OCI-LY3 (cell line): ENCODE data around the gene COL4A6.

Experiments
- H2AFZ ChIP-seq: fragments of 200-600, 300-600 bp; shearing (Covaris generic); 2 replicates; pipeline ENCODE4 v1.6.0; 2014; ENCODE audit warnings: antibody characterized with exemption, low read depth, low read length
- H3K27ac ChIP-seq: fragments of 200-600, 300-600 bp; sonication (generic); 2 replicates; pipeline ENCODE4 v1.5.1; 2014; ENCODE audit warnings: mild to moderate bottlenecking, low read length, moderate library complexity, mixed read lengths
- H3K27me3 ChIP-seq: fragments of 200-600, 300-600 bp; sonication (generic); 2 replicates; pipeline ENCODE4 v1.6.1; 2014; ENCODE audit warnings: low read depth, low read length, mixed read lengths
- H3K36me3 ChIP-seq: fragments of 200-600, 300-600 bp; sonication (generic); replicated peaks from 2 replicates; pipeline ENCODE3; 2014; ENCODE audit warnings: low read depth, low read length, mixed read lengths
- H3K4me1 ChIP-seq: fragments of 300-600, 200-600 bp; sonication (generic); 2 replicates; pipeline ENCODE4 v1.6.1; 2014; ENCODE audit warnings: low read length, mixed read lengths
- H3K4me2 ChIP-seq: fragments of 200-600, 300-600 bp; sonication (generic); 2 replicates; pipeline ENCODE4 v1.6.1; 2014; ENCODE audit warnings: low read length, mixed read lengths
- H3K4me3 ChIP-seq: fragments of 300-600, 200-600 bp; sonication (generic); 2 replicates; pipeline ENCODE4 v1.5.1; 2014; ENCODE audit warnings: antibody characterized with exemption, mild to moderate bottlenecking, low read length, moderate library complexity
- H3K79me2 ChIP-seq: fragments of 300-600, 200-600 bp; shearing (Covaris generic); 2 replicates; pipeline ENCODE4 v1.6.1; 2014; ENCODE audit warnings: mild to moderate bottlenecking, low read length, mixed read lengths
- H3K9ac ChIP-seq: fragments of 300-600, 200-600 bp; shearing (Covaris generic); 2 replicates; pipeline ENCODE4 v1.6.0; 2014; ENCODE audit warnings: mild to moderate bottlenecking, low read length, moderate library complexity
- H3K9me3 ChIP-seq: fragments of 200-600, 300-600 bp; shearing (Covaris generic); 2 replicates; pipeline ENCODE4 v1.6.1; 2014; ENCODE audit warnings: low read length, mixed read lengths; ENCODE audit not compliant: insufficient read depth
- H4K20me1 ChIP-seq: fragments of 200-600, 300-600 bp; sonication (generic); 2 replicates; pipeline ENCODE4 v1.6.1; 2016; ENCODE audit warnings: low read length, mixed read lengths; ENCODE audit not compliant: insufficient read depth
- CTCF ChIP-seq: fragments of 200-600, 300-600 bp; sonication (generic); IDR thresholded peaks from 2 replicates; pipeline ENCODE4 v1.5.1; 2014; ENCODE audit warnings: antibody characterized with exemption, low read length, low read depth
- EZH2phosphoT487 ChIP-seq: fragments of 200-600 bp; shearing (Covaris generic); IDR thresholded peaks from 2 replicates; pipeline ENCODE4 v1.6.1; 2018; ENCODE audit warnings: antibody characterized with exemption, mixed run types, low read depth

Gene COL4A6

DNA sequence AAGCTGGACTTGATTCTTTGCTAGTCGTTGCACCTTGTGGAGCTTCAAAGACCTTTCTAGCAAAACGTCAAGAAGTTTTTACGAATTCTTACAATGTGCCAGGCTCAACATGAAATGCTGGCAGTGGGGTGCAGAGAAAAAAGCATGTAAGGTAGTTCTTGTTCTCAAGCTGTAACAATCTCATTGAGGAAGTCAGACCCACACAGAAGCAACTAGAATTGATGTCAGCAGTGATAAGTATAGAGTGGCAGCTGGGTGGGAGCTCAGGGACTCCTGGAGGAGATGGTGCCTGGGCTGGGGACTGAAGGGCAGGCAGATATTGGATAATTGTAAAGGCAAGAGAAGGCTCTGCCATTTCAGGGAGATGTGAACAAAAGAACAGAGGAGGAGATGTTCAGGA, 264.3 kb downstream of the COL4A6 start:
- no peaks in the 10 kb centered on the region for H3K9me3 ChIP-seq
- H2AFZ ChIP-seq = no peak overlapping the region
- H3K4me2 ChIP-seq = no peak overlapping the region
- no peak overlapping the region for H3K4me3 ChIP-seq
- no peak overlapping the region for H3K27ac ChIP-seq
- no peaks in the 10 kb centered on the region for H3K27me3 ChIP-seq
- H4K20me1 ChIP-seq = no peaks in the 10 kb centered on the region
- TF ChIP-seq CTCF = no peak
- no peak for TF ChIP-seq EZH2phosphoT487
- H3K9ac ChIP-seq = no peak overlapping the region
- H3K79me2 ChIP-seq = no peaks in the 10 kb centered on the region
- H3K36me3 ChIP-seq = no peaks in the 10 kb centered on the region
- no peaks in the 10 kb centered on the region for H3K4me1 ChIP-seq

DNA sequence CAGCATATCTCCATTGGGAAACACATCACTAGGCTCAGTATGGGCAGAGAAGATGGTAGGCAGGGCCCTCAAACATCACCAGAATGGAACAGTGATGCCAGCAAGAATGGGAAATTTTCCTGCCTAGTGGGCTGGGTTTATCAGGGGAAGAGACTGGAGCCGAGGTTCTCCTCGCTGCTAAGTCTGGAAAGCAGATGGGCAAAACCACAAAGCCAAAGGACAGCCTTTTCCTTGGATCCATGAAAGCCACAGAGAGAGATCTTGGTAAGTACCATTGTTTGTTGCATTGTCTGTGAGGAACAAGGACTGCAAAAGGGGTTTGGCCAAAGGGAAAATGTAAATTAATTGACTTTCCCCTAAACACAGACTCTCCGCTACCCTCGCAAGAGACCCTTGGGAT, 266.6 kb downstream of the COL4A6 start:
- H3K36me3 ChIP-seq = no peaks in the 10 kb centered on the region
- no peak overlapping the region for H3K4me3 ChIP-seq
- no peak overlapping the region for H3K27ac ChIP-seq
- H3K4me2 ChIP-seq = no peak overlapping the region
- H4K20me1 ChIP-seq = no peaks in the 10 kb centered on the region
- no peaks in the 10 kb centered on the region for H3K4me1 ChIP-seq
- no peaks in the 10 kb centered on the region for H3K9me3 ChIP-seq
- H3K27me3 ChIP-seq = no peaks in the 10 kb centered on the region
- no peak overlapping the region for H2AFZ ChIP-seq
- no peaks in the 10 kb centered on the region for H3K79me2 ChIP-seq
- TF ChIP-seq CTCF = no peak
- no peak for TF ChIP-seq EZH2phosphoT487
- H3K9ac ChIP-seq = no peak overlapping the region

GRCh38 chrX:108169768-108170167, 268.5 kb downstream of the COL4A6 start:
- H3K4me2 ChIP-seq = no peak overlapping the region
- H3K27me3 ChIP-seq = no peaks in the 10 kb centered on the region
- H3K36me3 ChIP-seq = no peaks in the 10 kb centered on the region
- no peak overlapping the region for H3K4me3 ChIP-seq
- no peaks in the 10 kb centered on the region for H3K9me3 ChIP-seq
- no peak overlapping the region for H2AFZ ChIP-seq
- no peaks in the 10 kb centered on the region for H3K79me2 ChIP-seq
- no peaks in the 10 kb centered on the region for H4K20me1 ChIP-seq
- H3K9ac ChIP-seq = no peak overlapping the region
- H3K27ac ChIP-seq = no peak overlapping the region
- H3K4me1 ChIP-seq = no peaks in the 10 kb centered on the region
- TF ChIP-seq CTCF (no peak), EZH2phosphoT487 (no peak)

- H2AFZ ChIP-seq = no peak overlapping the region
- no peak for TF ChIP-seq CTCF
- TF ChIP-seq EZH2phosphoT487 = no peak
- no peaks in the 10 kb centered on the region for H4K20me1 ChIP-seq
- H3K27ac ChIP-seq = no peak overlapping the region
- no peaks in the 10 kb centered on the region for H3K36me3 ChIP-seq
- no peak overlapping the region for H3K4me3 ChIP-seq
- no peaks in the 10 kb centered on the region for H3K79me2 ChIP-seq
- no peak overlapping the region for H3K4me2 ChIP-seq
- no peaks in the 10 kb centered on the region for H3K4me1 ChIP-seq
- no peaks in the 10 kb centered on the region for H3K27me3 ChIP-seq
- no peak overlapping the region for H3K9ac ChIP-seq
- H3K9me3 ChIP-seq = no peaks in the 10 kb centered on the region
Observed at GRCh38 chrX:108168961-108169740, 269.1 kb downstream of the COL4A6 start.
